Measurements from ENCODE around the gene BTBD9.

GRCh38 chr6:38187325-38187724 is 452.4 kb downstream of the BTBD9 start:
- TF ChIP-seq CTCF (conservative IDR thresholded peaks at IDR 0.05; ENCODE audit: low read depth, low read length) (no peak), EZH2 (IDR thresholded peaks at IDR 0.05; ENCODE audit: low read length, unreplicated experiment) (no peak), EZH2phosphoT487 (IDR thresholded peaks at IDR 0.05; ENCODE audit: borderline replicate concordance, low read length) (no peak)

All from PC-3 (cell line).